HepG2 (cell line): ENCODE measurements around the gene SLC51B. TPM values are rescaled to one million over a fixed set of nuclear protein-coding genes. Genes with fewer than 3 reads are reported as not detected.

Source experiments
- ATAC-seq: fragments of 200-7000 bp; cut with Tn5 transposase; 3 replicates; pipeline ENCODE4 v1.9.1; 2020; ENCODE audit warnings: mild to moderate bottlenecking, moderate library complexity
- BruUV-seq: library from RNA; stranded (reverse); fragments of 400-500 nt; replicated peaks from 2 replicates; lab custom pipeline; 2021; lab: Mats Ljungman, UMichigan
- CTCF ChIA-PET: fragments of 300-600 bp; formaldehyde crosslinking; extraction: SDS; loops from one replicate; lab custom pipeline; 2021; ENCODE audit warnings: low total read pairs, inconsistent platforms, low intra/inter-chr PET ratio; lab: Yijun Ruan, JAX
- POLR2A ChIA-PET: fragments of 350-600 bp; sonication (Branson Sonifier 250); formaldehyde crosslinking; loops from one replicate; lab custom pipeline; 2020; ENCODE audit warnings: antibody characterized with exemption, inconsistent platforms; lab: Yijun Ruan, JAX
- DNase-seq: peaks from one replicate; pipeline ENCODE4 v3.0.0-alpha.2; 2015; ENCODE audit warnings: low spot score
- FAIRE-seq: peaks from 3 replicates; lab custom pipeline; 2011; peaks lifted over from hg19 to GRCh38; lab: Jason Lieb, UNC
- H2AFZ ChIP-seq: one replicate; pipeline ENCODE4 v1.6.1; 2011; ENCODE audit warnings: low read length, inconsistent platforms
- H3K27ac ChIP-seq: fragments of 300-600 bp; 3 replicates; pipeline ENCODE4 v1.8.0; 2011; ENCODE audit warnings: mixed run types, mild to moderate bottlenecking, mixed read lengths, low read length, inconsistent platforms; ENCODE audit not compliant: insufficient read depth; ENCODE audit errors: extremely low read length
- H3K27me3 ChIP-seq, 2 experiments: fragments of 200-600 bp in 1 of 2; 2 replicates in 1 of 2; 3 replicates in 1 of 2; pipeline versions ENCODE4 v1.6.0 to v1.8.0; 2011; ENCODE audit warnings: low read length in 2 of 2, mild to moderate bottlenecking in 2 of 2, moderate library complexity in 2 of 2, inconsistent platforms in 1 of 2; ENCODE audit not compliant: insufficient read depth in 2 of 2, control insufficient read depth in 1 of 2
- H3K36me3 ChIP-seq, 2 experiments: fragments of 200-600 bp in 1 of 2; replicated peaks in 1 of 2; 2 replicates in 1 of 2; 3 replicates in 1 of 2; pipeline versions ENCODE4 v1.5.1 to v1.8.0; 2011; ENCODE audit warnings: low read length in 2 of 2, inconsistent platforms in 1 of 2; ENCODE audit not compliant: insufficient read depth in 2 of 2, control insufficient read depth in 1 of 2
- H3K4me1 ChIP-seq: 2 replicates; pipeline ENCODE4 v1.5.1; 2012; ENCODE audit warnings: low read length, inconsistent platforms; ENCODE audit not compliant: insufficient read depth
- H3K4me2 ChIP-seq: 2 replicates; pipeline ENCODE4 v1.6.0; 2011; ENCODE audit warnings: low read depth, low read length, inconsistent platforms
- H3K4me3 ChIP-seq, 3 experiments: fragments of 200-600 bp in 1 of 3; sonication (generic), shearing (Covaris generic) in 1 of 3; replicated peaks in 1 of 3; 2 replicates each; pipeline ENCODE4 v1.5.1; 2011 to 2016; ENCODE audit warnings: low read length in 3 of 3, inconsistent platforms in 2 of 3, low read depth in 2 of 3, mild to moderate bottlenecking in 2 of 3, control low read depth in 1 of 3, mixed read lengths in 1 of 3; ENCODE audit not compliant: insufficient read depth in 1 of 3
- H3K79me2 ChIP-seq: one replicate; pipeline ENCODE4 v1.6.1; 2011; ENCODE audit warnings: low read length, inconsistent platforms; ENCODE audit not compliant: insufficient read depth
- H3K9ac ChIP-seq: 2 replicates; pipeline ENCODE4 v1.6.0; 2011; ENCODE audit warnings: mild to moderate bottlenecking, low read depth, low read length, inconsistent platforms; ENCODE audit not compliant: insufficient read depth
- H3K9me3 ChIP-seq: 2 replicates; pipeline ENCODE4 v1.5.1; 2012; ENCODE audit warnings: mild to moderate bottlenecking, low read length
- H4K20me1 ChIP-seq: 2 replicates; pipeline ENCODE4 v1.6.0; 2011; ENCODE audit warnings: inconsistent platforms, mild to moderate bottlenecking, low read length, moderate library complexity; ENCODE audit not compliant: insufficient read depth
- FUBP1 ChIP-seq: sonication (generic); formaldehyde crosslinking; IDR thresholded peaks from 2 replicates; pipeline ENCODE4 v1.5.1; 2020; ENCODE audit warnings: missing genetic modification reagents, mild to moderate bottlenecking, borderline replicate concordance
- KLF13 ChIP-seq: sonication (generic); formaldehyde crosslinking; IDR thresholded peaks from 2 replicates; pipeline ENCODE4 v1.4.0; 2020; ENCODE audit warnings: mild to moderate bottlenecking, missing genetic modification reagents
- KMT2B ChIP-seq: IDR thresholded peaks from 2 replicates; pipeline ENCODE4 v1.6.1; 2016; ENCODE audit warnings: missing genetic modification reagents, missing compliant biosample characterization
- MYPOP ChIP-seq: sonication (generic); formaldehyde crosslinking; IDR thresholded peaks from 2 replicates; pipeline ENCODE4 v1.8.1; 2023; ENCODE audit warnings: mild to moderate bottlenecking, moderate library complexity, missing genetic modification reagents
- NR0B2 ChIP-seq: sonication (generic); formaldehyde crosslinking; IDR thresholded peaks from 2 replicates; pipeline ENCODE4 v1.4.0; 2020; ENCODE audit warnings: mild to moderate bottlenecking, missing genetic modification reagents
- PATZ1 ChIP-seq: sonication (generic); formaldehyde crosslinking; IDR thresholded peaks from 2 replicates; pipeline ENCODE4 v1.4.0; 2020; ENCODE audit warnings: missing genetic modification reagents
- PITX1 ChIP-seq: sonication (generic); formaldehyde crosslinking; IDR thresholded peaks from 2 replicates; pipeline ENCODE4 v1.5.1; 2020; ENCODE audit warnings: mild to moderate bottlenecking, missing genetic modification reagents
- ZNF639 ChIP-seq: conservative IDR thresholded peaks from 2 replicates; pipeline ENCODE4 v1.6.1; 2018; ENCODE audit warnings: missing genetic modification reagents
- ZNF841 ChIP-seq: sonication (generic); formaldehyde crosslinking; IDR thresholded peaks from 2 replicates; pipeline ENCODE4 v1.8.1; 2023; ENCODE audit warnings: missing genetic modification reagents, borderline replicate concordance
- WGBS: methylation state at CpG from one replicate; pipeline ENCODE4 v1.1.6; 2017; ENCODE audit warnings: low lambda C conversion rate; 5-methylcytosine and 5-hydroxymethylcytosine counted together
- in situ Hi-C: cut with HindIII; loops from 2 replicates; pipeline ENCODE4 v1.10.0; 2017; ENCODE audit warnings: low pct_unique_long_range_greater_than_20kb; ENCODE audit not compliant: extremely low pct_ligation_motif_present
- intact Hi-C: fragments of 100-400 bp; cut with micrococcal nuclease; formaldehyde crosslinking; loops from one replicate; pipeline ENCODE4 v1.10.0; 2022; ENCODE audit not compliant: unreplicated experiment
- polyA plus RNA-seq, 8 experiments: library from polyadenylated mRNA; depleted of rRNA in 3 of 8; stranded (reverse) in 7 of 8; unstranded in 1 of 8; fragments of >200 nt; fragmentation: Illumina TruSeq in 4 of 8; extraction: Trizol in 4 of 8; gene quantifications; 2 replicates each; pipeline versions ENCODE4 v1.2.1 to v1.2.3, GENCODE V29; 2011 to 2016; ENCODE audit warnings: low read depth in 4 of 8, missing spikeins in 1 of 8, mixed read lengths in 1 of 8; ENCODE audit not compliant: insufficient read depth in 1 of 8
- total RNA-seq, 5 experiments: library from RNA; depleted of rRNA; stranded (reverse); fragments of >200 nt; fragmentation: Illumina TruSeq; extraction: Trizol; gene quantifications; 2 replicates each; pipeline ENCODE4 v1.2.3, GENCODE V29; 2016; ENCODE audit warnings: low read depth in 1 of 5

The SLC51B gene
- total and polyA plus RNA-seq, 2 of the 13 experiments (the other 11 are each of a cell fraction or from before 2014, with no cell fraction given) = 14.9 to 17.1 TPM

GRCh38 chr15:65034719-65035118 lies 10.5 kb upstream of the SLC51B start (continued):
- TF ChIP-seq PATZ1 (CRISPR knock-in tag) (no peak), FUBP1 (CRISPR knock-in tag) (no peak), ZNF841 (no peak), MYPOP (no peak)

- H3K4me1 ChIP-seq = peaks cover 70% of the 10 kb centered on the region
- H3K4me2 ChIP-seq = no peak overlapping the region
- no peak overlapping the region for H3K27ac ChIP-seq
- H3K4me3 ChIP-seq = no peak overlapping the region
- in situ Hi-C loops (loop anchor here (10.0 kb wide), 2 partner anchors 47 to 257 kb away; partner anchors contain the start of gene RNU5A-1), intact Hi-C loops (loop anchor here (10.0 kb wide), 1 partner anchor 147 kb away; the partner anchor contains the start of gene CLPX)
- H3K79me2 ChIP-seq = no peaks in the 10 kb centered on the region
- TF ChIP-seq PITX1 (CRISPR knock-in tag) (no peak), NR0B2 (CRISPR knock-in tag) (no peak), KLF13 (CRISPR knock-in tag) (no peak), KMT2B (CRISPR knock-in tag) (no peak), ZNF639 (CRISPR knock-in tag) (no peak)
- no peaks in the 10 kb centered on the region for H3K36me3 ChIP-seq
- H3K9ac ChIP-seq = no peak overlapping the region
- no peaks in the 10 kb centered on the region for H3K9me3 ChIP-seq
- ChIA-PET CTCF (no interaction called here), POLR2A (no interaction called here)
- ATAC-seq (no peak), DNase-seq (no peak), FAIRE-seq (no peak)
- 15% methylated on average over 1 of the region's 1 CpG for WGBS
- BruUV-seq = no TSS peak
- no peaks in the 10 kb centered on the region for H3K27me3 ChIP-seq
- no peaks in the 10 kb centered on the region for H4K20me1 ChIP-seq
- H2AFZ ChIP-seq = no peak overlapping the region
These were observed 7.9 kb upstream of the SLC51B start for GRCh38 chr15:65037309-65037708.
